Midbrain (tissue), 1 donor: ENCODE measurements around the gene TANK.
A peak's percentile ranks its signal among the peaks of the same experiment; 100 is the strongest.
"Not testable (repeated sequence)": the region's sequence is repeated elsewhere in the genome, so short reads cannot be mapped to it uniquely, and the experiment has no call there.

Experiments used
- DNase-seq: peaks from one replicate; lab custom pipeline; 2025; lab: John Stamatoyannopoulos, UW

Gene TANK

DNA sequence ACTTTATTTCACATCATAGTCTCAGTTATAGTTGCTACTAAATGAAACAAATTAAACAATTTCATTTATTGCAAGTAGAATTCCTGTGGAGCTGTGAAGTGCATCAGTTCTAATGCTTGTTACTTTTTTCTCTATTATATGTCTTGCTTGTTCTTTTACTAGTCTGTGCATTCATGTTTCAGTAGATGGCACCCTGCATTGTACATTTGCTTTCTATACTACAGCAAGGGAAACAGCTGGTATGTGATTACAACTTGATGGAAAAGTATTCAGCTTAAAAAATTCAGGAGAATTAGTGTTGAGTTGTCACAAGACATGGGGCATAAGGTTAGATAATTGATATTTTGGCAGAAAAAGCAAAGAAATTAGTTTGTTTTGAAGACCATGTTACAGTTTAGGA lies 72.3 kb downstream of the TANK start:
- no peak for DNase-seq

DNA sequence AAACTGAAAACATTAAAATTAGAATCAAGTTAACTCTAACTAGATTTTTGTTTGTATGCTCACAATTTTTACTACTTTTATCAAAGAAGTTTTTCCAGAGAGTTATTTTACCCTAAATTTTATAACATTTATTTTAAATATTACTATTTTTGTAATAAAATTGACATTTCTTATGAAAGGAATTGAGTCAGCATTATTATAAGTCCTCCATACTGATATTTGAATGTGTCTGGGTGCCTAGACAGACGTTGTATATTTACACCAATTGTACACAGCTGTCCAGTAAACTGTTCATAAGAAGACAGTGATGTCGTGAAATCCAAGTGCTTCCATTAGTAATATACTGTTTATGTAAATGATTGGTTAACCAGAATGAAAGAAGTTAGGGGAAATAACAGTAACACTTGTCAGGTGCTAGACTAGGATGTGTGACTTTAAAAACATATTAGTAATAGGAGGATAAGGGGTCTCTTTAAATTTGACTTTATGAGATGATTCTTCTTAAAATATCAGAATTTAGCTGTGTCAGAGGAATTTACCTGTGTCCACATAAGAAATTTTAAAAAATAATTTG lies 73.7 kb downstream of the TANK start:
- no peak for DNase-seq

DNA sequence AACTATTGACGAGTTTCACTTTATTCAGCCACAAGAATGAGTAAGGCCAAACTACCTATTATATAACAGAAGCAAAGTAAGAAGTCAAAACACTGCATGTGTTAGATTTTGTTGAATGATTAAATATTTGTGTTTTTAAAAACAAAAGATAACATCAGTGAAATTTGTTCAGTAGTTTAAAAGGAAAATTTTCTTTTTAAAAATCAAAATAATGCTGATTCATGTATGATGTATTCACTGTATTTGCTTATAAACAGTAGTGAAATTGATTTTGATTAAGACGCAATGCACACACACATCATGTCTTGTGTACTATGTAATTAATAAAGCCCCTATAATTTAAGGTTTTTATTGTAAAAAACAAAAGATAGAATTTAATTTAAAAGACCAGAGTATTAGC lies 74.4 kb downstream of the TANK start:
- no peak for DNase-seq

DNA sequence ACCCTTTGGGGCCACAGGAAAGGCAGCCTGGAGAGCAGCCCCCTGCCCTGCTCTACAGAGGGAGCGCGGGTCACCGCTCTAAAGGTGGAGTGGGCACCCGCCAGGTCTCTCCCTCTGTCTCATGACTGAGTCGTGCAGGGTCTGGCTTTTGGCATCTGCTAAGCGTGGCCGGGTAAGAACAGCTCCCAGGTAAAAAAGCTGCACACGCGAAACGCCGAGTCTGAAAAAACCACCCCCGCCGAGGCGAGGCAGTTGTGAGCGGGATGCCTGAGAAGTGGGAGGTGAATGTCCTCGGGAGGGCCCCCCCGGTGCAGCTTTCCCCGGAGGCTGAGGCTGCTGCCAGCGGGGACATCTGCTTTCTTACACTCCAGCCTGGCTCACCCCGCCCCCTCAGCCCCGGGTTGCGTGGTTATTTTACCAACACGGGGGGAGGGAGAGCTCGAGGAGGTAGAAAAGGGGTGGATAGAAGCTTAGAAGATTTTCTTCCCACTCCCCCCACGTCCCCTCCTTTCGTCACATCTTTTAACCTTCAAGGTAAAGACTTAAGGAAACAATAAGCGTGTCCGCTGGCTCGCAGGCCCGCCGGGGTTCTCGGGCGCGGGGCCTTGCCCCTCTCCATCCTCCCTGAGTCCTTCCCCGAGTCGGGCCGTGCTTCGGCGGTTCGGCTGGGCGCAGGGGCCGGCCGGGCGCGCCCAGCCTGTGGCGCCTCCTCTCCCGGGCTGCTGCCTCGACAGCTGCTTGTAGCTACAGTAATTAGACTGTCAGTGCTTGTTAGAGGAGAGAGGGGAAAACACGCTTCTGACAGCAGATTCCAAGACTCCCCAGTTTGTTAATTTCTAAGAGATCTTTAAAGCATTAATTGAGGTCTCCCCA lies 77.4 kb downstream of the TANK start:
- DNase-seq, result peak; percentile 67

DNA sequence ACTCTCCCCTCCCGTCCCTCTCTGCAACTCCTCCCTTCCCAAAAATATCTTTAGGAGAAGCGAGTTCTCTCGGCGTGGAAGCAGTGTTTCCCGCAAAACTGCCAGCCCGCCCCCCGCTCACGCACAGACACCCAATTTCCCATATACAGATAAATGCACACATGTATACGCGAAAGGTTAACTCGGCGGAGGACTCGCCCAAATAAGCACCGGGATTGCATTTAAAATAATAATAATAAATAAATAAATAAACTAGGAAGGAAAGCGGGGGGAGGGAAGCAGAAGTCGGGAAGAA lies 78.0 kb downstream of the TANK start:
- DNase-seq, result peak; percentile 67

DNA sequence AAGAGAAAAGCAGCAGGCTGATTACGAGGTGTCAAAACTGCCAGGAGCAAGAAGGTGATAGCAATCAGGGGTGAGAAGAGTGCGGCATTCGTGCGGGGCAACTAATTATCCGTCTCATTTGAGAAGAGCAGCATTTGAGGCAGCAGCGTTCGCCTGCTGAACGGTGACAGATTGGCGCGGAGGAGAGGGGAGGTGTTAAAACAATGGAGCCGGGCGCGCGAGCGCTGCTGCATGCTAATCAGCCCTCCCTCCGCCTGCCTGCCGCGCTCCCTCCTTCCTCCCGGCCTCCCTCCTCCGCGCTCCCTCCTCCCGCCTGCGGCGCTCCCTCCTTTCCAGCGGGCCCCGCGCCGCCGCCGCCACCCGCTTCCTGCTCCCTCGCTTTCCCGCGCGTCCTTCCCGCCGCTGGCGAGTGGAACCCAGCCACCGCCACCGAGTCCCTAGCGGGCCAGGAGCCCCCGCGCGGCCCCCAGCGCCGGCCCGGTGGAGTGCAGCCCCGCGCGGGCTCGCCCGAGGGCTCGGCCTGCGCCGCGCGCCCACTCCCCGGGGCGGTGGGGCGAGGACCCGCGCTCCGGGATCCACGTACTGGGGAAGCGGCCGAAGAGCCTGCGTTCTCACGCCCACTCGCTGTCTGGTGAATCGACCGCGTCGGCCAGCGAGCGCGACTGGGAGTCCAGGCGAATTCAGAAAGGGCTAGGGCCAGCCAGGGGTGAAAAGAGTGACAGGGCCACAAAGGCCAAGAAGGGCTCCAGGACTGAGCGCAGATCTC lies 78.5 kb downstream of the TANK start:
- peak; percentile 85 for DNase-seq

DNA sequence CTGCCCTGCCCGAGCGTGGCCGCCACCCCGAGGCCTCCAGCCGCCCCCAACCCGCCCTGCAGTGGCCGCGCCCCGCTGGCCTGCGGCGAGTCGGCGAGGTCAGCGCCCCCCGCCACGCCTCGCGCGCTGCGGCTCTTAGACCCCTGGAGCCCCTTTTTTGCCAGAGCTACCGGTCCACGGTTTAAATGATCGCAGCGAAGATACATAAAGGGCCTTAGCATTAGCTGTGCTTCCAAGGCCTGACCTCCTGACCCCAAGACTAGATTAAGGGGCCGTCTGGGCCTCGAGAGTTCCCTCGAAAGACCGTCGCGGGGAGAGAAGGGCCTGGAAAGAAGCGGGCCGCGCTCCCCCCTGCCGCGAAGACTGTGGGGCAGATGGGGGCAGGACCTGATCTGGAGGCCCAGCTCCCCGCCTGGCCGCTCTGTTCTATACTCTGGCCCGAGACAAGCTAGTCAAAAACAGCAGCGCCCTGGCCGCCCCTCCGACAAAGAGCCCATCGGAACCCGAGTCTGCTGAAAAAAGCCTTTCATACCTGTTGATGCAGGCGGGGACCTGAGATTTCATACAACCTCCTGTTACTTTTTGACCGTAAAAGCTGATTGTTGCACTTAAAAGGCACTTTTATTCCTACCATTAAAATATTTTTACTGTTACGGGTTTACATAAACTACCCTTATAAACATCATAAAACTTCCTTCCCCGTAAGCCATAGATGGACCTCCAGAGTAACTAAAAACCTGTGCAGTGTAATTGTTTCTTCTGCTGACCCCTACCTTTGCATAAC lies 79.3 kb downstream of the TANK start:
- DNase-seq, result no peak

DNA sequence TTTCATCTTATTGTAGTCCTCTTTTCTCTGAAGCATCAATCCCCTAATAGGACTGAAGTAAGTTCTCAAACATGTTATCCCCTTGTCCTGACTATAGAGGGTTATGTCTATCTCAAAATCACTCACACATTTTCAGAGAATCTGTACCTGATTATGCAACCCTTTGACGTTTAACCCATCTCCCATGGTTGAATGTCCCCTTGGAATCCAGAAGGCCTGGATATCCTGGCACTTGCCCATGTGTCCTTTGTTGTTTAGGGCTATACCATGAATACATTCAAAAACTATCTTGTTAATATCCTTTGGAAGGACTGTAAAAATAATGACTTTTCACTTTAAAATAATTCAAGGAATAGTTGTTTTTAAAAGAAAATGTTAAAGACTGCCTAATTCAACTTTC lies 81.7 kb downstream of the TANK start:
- DNase-seq, result no peak

DNA sequence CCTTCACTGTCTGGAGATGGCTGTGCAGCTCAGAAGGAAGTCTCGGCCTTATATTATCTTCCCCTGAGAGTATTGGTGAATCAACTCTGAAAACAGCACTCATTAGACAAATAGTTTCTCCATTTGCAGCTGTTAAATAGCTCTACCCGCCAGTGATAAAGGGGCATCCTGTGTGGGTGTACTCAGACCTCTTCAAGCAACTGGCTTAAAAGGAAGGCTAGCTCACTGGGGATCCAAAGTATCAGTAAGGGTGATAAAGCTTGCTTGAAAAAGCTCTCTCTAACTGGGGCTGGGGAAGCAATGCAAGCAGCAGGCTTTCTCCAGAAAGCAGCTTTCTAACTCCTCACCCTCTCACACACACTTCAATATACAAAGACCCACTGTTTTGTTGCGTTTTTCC lies 83.1 kb downstream of the TANK start:
- no peak for DNase-seq

DNA sequence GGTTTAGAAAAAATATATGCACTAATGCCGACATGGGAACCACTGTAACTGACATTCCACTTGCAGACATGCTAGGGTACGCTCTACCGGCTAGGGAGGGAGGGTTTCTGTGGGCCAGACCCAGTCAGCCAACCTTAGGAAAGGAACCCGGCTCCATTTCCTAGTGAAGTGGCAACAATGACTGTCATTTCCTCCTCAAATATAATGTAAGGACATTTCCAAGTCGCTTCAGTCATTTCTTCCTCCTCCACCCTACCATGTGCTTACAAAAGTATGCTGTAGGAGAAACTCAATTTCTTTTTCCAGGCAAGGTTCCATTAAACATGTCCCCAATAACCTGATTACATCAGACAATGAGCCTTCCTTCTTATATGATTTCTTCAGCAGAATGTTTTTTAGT lies 83.7 kb downstream of the TANK start:
- no peak for DNase-seq

DNA sequence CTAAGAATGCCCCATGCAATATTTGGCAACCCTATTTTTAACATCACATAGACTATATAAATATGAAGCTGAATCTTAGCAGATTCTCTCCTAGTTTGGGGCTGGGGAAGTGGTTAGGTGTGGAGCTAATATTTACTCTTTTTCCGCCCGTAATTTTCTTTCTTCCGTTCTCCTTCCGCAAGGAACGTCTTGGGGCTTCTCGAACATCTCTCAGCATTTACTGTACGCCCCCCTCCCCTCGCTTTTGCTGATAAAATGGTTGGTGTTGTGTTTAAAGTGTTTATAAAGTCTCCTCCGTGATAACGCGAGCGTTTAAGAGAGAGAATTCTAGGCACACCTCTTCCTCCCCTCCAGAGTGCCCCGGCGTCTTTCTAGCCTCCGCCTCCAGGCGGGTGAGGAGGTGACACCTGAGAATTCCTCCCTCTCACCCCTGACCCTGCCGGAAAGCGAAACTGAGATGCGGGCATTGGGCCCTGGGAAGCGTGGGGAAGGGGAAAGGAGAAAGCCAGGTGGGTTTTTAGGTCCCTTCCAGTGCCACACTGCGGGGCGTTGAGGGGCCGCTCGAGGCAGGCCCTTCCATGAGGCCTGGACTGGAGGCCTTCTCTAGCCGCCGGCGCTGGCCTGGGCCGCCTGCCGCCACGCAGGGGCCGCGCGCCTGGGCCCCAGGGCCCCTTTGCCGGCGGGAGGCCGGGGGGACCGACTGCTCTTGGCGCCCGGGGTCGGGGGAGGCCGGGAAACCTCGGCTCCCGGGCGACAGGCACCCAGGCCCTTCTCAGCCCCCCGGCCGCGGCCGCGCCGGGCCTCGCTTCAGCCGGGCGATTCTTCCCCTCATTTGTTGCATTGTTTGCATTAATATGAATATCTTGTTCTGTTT lies 84.4 kb downstream of the TANK start:
- DNase-seq, result not testable (repeated sequence)

DNA sequence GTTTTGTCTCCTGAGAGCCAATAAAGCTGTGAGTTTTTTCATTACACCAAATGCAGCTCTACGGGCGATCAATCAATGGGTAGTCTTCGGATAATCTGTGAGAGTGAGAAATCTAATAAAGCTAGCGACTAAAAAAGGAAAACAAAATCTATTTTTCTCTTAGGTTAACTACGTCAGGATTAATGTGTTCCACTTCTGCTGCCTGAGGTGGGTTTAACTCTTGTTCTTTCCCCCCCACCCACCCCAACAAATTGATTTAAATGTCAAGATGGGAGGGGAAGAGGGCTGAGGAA lies 85.0 kb downstream of the TANK start:
- no peak for DNase-seq

DNA sequence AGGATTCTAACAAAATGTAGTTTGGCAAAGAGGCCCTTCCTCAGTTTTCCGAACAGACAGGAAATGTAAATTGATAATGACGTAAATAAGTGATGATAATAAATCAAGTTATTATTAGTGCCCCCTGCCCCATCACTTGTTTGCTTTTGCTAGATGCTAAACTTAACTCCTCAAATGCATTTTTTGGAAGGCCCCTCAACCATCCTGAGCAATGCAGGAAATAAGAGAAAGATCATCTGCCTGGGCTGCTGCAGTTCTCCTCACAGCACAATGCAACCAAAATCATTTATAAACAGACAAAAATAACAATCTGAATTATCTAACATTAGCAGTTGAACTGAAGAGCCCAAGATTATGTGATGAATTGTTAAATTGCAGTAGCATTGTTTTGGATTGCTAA lies 85.4 kb downstream of the TANK start:
- DNase-seq, result no peak

DNA sequence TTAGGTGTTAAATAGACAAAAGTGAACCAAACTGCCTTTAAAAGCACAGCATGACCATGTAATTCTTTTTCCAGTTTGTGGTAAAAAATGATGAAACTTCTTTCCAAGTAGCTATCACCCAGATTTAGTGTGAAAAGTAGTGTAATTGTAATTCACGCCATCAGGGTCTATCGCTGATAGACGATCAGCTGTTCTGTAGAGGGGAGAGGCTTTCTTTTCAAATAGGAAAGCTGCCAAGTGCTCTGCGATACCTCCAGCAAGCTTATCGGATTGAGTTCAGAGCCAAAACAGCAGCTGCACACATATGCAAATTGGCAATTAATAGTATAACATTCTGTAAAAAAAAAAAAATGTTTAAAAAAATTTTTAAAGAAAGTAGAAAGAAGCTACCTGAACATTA lies 86.1 kb downstream of the TANK start:
- DNase-seq, result no peak

DNA sequence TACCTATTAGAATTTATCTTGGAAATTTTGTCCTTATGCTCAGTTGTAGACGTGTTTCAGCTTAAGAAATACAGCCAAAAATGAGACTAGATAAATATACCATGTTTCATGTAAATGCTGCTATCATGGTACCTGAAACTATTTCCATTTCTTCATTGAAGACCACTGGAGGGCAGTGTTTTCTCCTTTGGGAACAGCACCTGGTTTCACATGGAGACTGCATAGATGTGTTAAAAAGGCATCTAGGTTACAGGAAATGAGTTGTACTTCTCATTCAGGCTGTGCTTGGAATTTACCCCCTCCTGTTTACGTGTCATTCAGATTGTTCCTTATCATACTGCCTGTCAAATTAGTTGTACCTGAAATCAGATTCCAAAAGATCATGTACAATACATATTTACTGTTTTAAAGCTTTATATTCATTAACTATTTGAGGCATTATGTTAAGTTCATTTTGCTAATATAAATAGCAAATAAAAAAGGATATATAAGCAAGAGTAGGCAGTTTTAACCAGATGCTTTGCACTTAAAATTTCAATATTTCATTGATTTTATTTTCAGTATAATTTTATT lies 90.7 kb downstream of the TANK start:
- no peak for DNase-seq

DNA sequence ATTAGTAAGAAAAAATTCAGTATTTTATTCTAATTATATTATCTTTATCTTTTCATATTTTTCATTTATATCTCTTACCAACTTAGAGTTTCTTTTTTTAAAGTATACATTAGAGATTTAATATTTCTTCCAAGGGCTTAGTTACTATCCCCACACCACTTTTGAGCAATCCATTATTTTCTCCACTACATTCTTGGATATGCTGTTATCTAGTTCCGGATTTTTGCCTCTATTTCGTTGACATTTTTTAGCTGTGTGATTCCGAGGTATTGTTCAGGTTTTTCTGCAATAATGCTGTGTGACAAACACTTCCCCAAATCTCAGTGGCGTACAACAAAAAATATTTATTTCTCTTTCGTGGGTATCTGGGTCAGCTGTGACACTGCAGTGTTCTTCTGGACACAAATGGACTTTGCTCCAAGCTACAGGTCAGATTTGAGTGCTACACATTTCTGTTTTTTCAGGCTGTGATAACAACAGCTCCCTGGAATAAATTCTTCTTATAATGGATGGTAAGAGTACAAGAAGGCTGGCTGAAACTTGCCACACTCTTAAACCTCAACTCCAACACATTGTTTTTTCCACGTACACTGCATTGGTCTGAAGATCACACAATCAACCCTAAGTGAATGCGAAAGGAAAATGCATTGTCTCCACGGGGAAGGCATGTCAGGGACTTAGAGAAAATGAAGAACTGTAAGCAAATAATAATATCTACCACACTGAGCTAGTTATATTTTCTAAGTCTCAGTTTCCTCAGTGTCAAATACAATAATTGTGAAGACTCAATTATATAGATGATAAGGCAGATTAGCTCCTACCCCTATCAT lies 97.1 kb downstream of the TANK start:
- no peak for DNase-seq

DNA sequence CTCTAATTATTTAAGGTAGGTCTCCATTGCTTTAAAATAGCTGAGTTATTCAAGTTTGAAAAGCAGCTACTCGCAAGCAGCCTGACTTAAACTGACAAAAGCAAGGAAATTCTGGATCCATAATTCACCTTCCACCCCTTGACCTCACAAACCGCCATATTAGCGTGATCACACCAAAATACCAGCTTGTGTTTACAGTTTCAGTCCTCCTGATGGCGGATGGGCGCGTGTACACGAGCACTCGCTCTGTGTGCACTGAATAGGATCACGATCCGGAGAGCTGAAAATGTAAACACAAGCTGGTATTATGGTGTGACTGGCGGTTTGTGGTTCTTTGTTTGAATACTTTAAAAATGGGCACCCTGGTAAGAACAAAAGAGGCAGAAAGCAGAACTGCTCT lies 105.6 kb downstream of the TANK start:
- DNase-seq, result no peak

DNA sequence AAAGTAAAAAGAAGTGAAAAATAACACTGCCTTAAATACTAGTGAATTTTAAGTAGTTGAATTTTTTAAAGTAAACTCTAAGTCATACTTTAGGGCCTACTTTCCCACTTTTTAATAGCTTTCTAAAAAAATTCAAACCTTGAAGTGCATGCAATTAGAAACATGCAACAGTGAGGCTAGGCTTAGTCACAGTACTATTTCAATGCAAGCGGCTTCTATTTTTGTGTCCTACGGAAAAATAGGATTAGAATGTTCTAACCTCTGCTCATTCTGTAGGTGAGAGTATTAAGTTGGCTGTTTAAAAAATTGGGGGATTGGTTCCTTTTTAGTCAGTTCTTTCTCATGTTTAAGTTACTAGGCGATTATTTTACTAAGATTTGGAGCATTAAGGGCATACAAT lies 108.9 kb downstream of the TANK start:
- no peak for DNase-seq

DNA sequence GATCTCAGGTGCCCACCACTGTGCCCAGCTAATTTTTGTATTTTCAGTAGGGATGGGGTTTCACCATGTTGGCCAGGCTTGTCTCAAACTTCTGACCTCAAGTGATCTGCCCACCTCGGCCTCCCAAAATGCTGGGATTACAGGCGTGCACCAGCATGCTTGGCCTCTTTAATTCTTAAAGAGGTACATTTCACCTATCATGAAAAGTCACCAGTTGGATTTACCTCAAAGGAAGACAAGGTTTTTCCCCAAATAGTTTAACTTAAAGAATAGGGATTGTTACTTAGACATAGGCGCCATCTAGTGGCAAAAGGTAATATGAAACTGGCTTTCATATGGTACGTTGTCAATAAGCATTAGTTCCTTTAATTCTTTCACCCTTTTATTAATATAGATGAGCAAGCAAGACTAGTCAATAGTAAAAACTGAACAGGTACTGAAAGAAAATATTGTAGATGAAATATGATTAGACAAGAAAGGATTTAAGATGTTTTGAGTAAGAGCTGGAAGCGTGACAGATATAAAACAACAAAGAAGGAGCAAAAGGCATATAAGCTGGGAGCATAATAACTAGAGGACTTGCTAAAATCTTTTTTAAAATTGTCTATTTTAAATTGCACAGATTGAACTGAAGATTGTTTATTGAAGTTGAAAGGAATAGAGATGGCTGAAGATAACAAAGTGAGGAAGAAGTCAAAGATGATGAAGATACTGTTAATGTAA lies 113.0 kb downstream of the TANK start:
- peak; percentile 60 for DNase-seq
